ENCODE data around the gene MXI1. TPM values are rescaled to one million over a fixed set of nuclear protein-coding genes. Genes with fewer than 3 reads are reported as not detected.

MXI1 gene
- total and polyA plus RNA-seq, 8 donors: 16.5 to 79.3 (median 49.2) TPM

DNA sequence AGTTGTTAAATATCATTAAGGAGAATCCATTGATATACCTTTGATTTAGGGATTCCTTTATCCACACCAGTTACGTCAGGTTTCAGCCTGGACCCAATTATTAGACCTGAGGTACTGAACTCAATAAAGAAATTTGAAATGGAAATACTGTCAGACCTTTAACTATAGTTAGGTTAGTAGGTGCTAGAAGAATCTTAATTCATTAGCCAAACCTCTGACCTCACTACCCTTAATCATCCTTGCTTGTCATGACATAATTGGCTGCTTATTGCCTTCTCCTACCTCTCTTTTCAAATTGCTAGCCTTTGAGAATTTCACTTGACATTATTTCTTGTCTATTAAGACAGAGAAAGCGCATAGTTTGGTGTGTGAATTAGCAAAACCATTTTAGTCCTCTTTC, 70.2 kb downstream of the MXI1 start:
- H3K4me3 ChIP-seq: no peak overlapping the region
- no peak for ATAC-seq
- H3K27ac ChIP-seq: no peak overlapping the region
- intact Hi-C loops (cut with DNase I): loop anchor here in 1 of 2 donors (5.0 to 10.0 kb wide), 2 partner anchors 53 to 140 kb away; no protein-coding TSS in a partner anchor
- TF ChIP-seq, protein P1, sequence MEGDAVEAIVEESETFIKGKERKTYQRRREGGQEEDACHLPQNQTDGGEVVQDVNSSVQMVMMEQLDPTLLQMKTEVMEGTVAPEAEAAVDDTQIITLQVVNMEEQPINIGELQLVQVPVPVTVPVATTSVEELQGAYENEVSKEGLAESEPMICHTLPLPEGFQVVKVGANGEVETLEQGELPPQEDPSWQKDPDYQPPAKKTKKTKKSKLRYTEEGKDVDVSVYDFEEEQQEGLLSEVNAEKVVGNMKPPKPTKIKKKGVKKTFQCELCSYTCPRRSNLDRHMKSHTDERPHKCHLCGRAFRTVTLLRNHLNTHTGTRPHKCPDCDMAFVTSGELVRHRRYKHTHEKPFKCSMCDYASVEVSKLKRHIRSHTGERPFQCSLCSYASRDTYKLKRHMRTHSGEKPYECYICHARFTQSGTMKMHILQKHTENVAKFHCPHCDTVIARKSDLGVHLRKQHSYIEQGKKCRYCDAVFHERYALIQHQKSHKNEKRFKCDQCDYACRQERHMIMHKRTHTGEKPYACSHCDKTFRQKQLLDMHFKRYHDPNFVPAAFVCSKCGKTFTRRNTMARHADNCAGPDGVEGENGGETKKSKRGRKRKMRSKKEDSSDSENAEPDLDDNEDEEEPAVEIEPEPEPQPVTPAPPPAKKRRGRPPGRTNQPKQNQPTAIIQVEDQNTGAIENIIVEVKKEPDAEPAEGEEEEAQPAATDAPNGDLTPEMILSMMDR (IDR thresholded peaks at IDR 0.05): no peak
- H3K36me3 ChIP-seq: peaks cover 0 to 5% of the 10 kb centered on the region in 2 donors
- no peaks in the 10 kb centered on the region for H3K9me3 ChIP-seq
- H3K4me1 ChIP-seq: peaks cover 4 to 24% of the 10 kb centered on the region in 2 donors
- DNase-seq: no peak
- H3K27me3 ChIP-seq: no peaks in the 10 kb centered on the region

DNA sequence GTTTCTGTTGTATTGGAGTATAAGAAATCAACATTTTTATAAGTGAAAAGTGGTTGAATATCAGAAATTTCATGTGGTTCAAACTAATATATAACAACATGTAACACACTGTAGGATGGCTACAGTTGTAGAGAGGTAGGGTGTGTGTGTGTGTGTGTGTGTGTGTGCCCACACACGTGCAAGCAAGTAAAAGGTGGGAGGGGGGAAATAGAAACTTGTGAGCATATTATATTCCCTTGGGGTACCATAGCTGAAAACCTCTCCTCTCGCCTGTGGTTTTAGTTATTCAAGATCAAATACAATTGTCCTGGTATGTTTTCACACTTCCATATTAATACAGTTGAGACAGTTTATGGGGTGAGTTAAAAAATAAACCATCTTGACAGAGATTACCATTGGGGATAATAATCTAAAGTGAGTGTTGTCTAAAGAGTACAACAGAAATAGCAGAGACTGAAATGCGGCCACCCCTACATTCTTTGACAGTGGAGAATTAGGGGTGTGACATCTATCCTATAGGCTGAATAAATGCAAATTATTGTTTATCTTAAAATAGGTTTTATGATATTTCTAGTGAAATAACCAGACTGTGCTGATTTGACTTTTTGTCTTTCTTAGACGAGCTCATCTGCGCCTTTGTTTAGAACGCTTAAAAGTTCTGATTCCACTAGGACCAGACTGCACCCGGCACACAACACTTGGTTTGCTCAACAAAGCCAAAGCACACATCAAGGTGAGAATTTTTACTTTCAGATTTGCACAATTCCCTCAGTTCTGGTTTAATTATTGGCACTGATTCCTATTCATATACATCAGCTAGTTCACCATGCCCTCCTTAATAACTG, 71.4 kb downstream of the MXI1 start:
- TF ChIP-seq, protein P1 (IDR thresholded peaks at IDR 0.05): no peak
- ATAC-seq: no peak
- no peak overlapping the region for H3K27ac ChIP-seq
- peaks cover 0 to 16% of the 10 kb centered on the region in 2 donors for H3K4me1 ChIP-seq
- intact Hi-C loops (cut with DNase I): loop anchor here in 1 of 2 donors (5.0 to 10.0 kb wide), 2 partner anchors 54 to 141 kb away; no protein-coding TSS in a partner anchor
- H3K9me3 ChIP-seq: no peaks in the 10 kb centered on the region
- no peak overlapping the region for H3K4me3 ChIP-seq
- peaks cover 0 to 5% of the 10 kb centered on the region in 2 donors for H3K36me3 ChIP-seq
- no peaks in the 10 kb centered on the region for H3K27me3 ChIP-seq
- DNase-seq: peak in 2 of 4 donors; percentile 26 to 42

DNA sequence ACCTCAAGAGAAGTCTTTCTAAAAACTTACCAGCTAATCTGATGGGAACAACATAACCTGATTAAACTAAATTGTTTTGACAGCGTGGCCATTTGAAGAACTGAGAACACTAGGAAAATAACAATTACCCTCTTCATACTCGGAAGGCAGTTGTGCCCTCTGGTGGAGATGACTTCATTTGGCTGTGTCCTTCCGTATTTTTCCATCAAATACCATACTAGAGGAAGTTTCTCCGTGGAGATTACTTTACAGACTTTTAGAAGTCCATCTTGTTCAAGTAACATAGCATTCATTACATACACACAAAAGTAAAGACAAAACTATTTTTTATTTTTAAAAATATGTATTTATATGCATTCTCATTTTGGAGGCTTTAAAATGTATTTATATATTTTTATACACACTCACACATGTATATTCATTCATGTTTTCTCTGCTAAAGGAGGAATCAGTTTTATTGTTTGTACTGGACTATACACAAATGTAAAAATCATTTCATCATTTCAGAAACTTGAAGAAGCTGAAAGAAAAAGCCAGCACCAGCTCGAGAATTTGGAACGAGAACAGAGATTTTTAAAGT, 72.1 kb downstream of the MXI1 start:
- peak; percentile 95 for ATAC-seq
- peak in 2 of 4 donors; percentile 65 to 83 for DNase-seq
- Histone ChIP-seq H3K4me3 (no peak overlapping the region), H3K36me3 (peaks cover 0 to 5% of the 10 kb centered on the region in 2 donors), H3K27ac (no peak overlapping the region), H3K27me3 (no peaks in the 10 kb centered on the region), H3K4me1 (peaks cover 0 to 11% of the 10 kb centered on the region in 2 donors), H3K9me3 (no peaks in the 10 kb centered on the region)
- intact Hi-C loops (cut with DNase I): loop anchor here in 1 of 2 donors (5.0 to 10.0 kb wide), 2 partner anchors 55 to 142 kb away; no protein-coding TSS in a partner anchor
- TF ChIP-seq, protein P1 (IDR thresholded peaks at IDR 0.05): peak; percentile 51 to 64

DNA sequence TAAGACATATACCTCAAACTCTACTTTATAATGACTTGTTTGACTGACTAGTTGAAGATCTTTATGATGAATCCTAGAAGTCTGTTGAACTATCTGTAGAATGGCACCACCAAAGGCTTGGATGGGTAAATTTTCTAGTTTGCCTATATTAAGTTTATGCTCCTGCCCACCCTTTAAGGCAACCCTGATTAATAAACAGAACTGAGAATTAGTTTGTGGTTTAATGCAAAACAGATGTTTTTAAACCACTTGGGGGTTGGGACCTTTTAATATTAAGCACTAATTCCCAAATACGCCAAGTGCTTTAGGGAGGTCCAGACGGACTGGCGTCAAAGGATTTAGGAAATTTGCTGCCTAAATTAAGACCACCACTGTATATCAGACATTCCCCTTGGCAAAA, 76.9 kb downstream of the MXI1 start:
- no peak for DNase-seq
- TF ChIP-seq, protein P1 (IDR thresholded peaks at IDR 0.05): no peak
- intact Hi-C loops (cut with DNase I): loop anchor here in 1 of 2 donors (10.0 kb wide), 1 partner anchor 399 kb away; no protein-coding TSS in a partner anchor
- ATAC-seq: no peak
- Histone ChIP-seq H3K27ac (no peak overlapping the region), H3K4me3 (no peak overlapping the region), H3K9me3 (no peaks in the 10 kb centered on the region), H3K4me1 (peaks cover 0 to 6% of the 10 kb centered on the region in 2 donors), H3K27me3 (no peaks in the 10 kb centered on the region), H3K36me3 (peaks cover 0 to 46% of the 10 kb centered on the region in 2 donors)

DNA sequence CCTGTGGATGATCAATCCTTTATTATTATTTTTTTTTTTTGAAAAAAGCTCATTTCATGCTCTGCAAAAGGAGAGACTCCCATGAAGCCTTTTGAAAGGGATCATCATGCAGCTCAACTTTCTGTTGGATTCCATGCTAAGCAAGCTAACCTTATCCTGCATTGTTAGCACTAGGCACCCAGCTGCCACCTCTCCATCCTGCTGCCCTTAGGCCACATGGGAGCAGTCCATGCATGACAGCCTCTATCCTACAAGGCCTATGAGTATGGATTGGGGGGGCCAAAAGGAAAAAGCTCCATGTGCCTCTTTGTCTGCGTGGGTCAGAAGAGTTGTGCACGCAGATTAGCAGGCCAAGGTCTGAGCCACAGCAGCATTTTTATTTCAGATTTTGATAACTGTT, 78.1 kb downstream of the MXI1 start:
- TF ChIP-seq, protein P1 (IDR thresholded peaks at IDR 0.05): no peak
- intact Hi-C loops (cut with DNase I): loop anchor here in 1 of 2 donors (10.0 kb wide), 1 partner anchor 401 kb away; no protein-coding TSS in a partner anchor
- no peaks in the 10 kb centered on the region for H3K4me1 ChIP-seq
- no peak overlapping the region for H3K27ac ChIP-seq
- no peak overlapping the region for H3K4me3 ChIP-seq
- DNase-seq (no peak), ATAC-seq (no peak)
- H3K27me3 ChIP-seq: no peaks in the 10 kb centered on the region
- peaks cover 0 to 57% of the 10 kb centered on the region in 2 donors for H3K36me3 ChIP-seq
- H3K9me3 ChIP-seq: no peaks in the 10 kb centered on the region
